8988T (cell line): ENCODE data around the gene NFIC.
A peak's percentile ranks its signal among the peaks of the same experiment; 100 is the strongest.

Experiments used
- DNase-seq: peaks from one replicate; pipeline ENCODE4 v3.0.0; 2011

The NFIC gene

DNA sequence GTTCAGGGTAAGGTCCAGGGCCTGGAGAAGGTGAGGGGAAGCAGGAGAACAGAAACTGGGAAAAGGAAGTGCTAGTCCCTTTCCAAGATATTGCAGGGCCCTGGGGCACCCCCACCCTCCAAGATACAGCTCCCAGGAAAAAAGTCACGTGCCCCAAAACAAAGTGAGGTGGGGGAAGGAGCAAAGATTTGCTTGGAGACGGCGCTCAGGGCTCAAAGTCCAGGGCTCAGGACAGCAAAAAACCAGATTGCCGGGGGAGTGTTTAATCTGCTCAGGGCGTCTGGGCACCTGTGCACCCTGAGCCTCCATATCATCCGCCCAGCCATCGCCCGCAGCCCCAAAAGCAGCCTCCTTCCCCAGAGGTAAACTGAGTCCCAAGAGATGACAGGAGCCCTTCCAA, 107.6 kb downstream of the NFIC start:
- DNase-seq: no peak

DNA sequence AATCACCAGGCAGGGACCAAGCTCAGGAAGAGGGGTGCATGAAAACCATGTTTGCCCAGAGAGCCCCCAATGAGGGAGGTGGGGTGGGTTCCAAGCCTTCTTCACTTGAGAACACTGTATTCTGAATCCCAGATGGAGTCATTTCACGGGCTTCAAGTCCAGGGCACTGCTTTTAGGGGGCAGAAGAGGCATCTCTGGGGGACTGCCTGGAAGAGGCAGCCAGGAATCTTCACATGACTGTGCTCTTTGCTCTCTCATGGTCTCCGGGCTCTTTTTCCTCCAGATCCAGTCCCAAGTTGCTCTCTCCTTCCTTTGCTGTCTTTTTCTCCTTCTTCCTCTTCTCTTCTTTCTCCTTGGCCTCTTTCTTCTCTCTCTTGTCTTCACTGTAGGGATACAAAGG, 108.2 kb downstream of the NFIC start:
- DNase-seq: no peak

DNA sequence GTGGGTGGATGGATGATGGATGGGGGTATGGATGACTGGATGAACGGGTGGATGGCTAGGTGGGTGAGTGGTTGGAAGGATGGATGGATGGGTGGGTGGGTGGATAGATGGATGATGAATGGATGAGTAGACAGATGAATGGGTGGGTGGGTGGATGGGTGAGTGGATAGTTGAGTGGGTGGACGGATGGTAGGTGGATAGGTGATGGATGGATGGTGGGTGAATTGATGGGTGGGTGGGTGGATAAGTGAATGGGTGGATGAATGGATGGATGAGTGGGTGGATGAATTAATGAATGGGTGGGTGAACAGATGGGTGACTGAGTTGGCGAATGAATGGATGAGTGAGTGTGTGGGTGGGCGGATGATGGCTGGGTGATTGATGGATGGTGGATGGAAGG, 109.1 kb downstream of the NFIC start:
- no peak for DNase-seq

DNA sequence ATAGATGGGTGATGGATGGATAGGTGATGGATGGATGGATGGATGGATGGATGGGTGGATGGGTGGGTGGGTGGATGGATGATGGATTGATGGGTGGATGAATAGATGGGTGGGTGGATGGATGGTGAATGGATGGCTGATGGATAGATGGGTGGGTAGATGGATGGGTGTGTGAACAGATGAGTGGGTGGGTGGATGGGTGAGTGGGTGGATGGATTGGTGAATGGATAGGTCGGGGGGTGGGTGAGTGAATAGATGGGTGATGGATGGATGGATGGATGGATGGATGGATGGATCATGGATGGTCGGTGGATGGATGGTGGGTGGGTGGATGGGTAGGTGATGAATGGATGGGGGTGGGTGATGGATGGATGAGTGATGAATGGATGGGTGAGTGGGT, 110.4 kb downstream of the NFIC start:
- no peak for DNase-seq

DNA sequence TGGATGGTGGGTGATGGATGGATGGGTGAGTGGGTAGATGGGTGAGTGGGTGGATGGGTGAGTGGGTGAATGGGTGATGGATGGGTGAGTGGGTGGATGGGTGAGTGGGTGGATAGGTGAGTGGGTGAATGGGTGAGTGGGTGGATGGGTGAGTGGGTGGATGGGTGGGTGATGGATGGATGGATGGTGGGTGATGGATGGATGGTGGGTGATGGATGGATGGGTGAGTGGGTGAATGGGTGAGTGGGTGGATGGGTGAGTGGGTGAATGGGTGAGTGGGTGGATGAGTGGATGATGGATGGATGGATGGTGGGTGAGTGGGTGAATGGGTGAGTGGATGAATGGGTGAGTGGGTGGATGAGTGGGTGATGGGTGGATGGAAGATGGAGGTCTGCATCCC, 111.1 kb downstream of the NFIC start:
- no peak for DNase-seq

DNA sequence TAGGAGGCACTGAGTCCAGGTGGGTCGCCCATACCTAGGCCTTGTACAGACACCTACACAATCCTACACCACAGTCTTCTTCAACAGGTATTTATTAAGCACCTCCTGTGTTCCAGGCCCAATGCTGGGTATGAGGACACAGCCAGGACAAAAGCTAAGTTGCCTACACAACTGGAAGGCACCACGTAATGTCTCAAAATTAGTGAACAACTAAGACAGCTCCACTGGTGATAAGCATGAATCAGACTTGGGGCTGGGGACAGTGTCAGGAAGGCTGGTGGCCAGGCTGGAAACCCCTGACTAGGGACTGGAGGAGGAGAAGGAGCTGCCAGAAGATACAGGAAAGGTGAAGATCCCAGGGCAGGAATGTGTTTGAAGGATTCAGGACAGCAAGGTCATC, 111.6 kb downstream of the NFIC start:
- peak; percentile 4 for DNase-seq

DNA sequence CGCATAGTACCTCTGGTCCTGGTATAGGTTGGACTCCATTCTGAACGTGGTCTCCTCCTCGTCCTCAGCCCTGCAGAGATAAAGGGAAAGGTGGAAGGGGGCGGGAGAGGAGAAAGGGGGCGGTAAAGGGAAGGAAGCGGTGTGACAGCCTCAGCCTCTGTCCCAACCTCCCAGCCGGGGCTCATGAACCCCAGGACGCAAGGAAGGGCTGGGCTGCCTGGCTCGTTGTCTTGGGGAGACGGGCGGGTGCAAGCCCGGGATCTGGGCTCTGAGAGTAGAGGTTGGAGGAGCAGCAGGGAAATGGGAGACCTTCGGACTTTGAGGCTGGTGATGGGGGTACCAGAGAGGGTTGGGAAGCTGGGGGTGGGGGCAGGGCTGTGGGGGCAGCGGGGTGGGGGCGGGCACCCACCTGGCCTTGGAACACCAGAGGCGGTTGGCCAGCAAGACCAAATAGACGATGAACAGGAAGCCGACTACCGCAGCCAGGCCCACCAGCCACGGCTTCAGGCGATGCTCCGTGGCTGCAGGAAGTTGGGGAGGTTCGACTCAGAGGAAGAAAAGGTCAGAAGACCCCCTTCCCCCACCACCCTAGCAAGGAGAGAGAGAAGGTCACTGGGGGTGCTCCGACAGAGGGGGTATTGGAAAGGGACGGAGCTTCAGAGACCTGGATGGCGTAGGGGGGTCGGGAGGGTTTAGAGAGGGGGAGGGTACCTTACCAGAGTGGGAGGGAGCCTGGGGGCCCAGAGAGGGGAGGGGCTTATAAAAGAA, 112.2 kb downstream of the NFIC start:
- no peak for DNase-seq

DNA sequence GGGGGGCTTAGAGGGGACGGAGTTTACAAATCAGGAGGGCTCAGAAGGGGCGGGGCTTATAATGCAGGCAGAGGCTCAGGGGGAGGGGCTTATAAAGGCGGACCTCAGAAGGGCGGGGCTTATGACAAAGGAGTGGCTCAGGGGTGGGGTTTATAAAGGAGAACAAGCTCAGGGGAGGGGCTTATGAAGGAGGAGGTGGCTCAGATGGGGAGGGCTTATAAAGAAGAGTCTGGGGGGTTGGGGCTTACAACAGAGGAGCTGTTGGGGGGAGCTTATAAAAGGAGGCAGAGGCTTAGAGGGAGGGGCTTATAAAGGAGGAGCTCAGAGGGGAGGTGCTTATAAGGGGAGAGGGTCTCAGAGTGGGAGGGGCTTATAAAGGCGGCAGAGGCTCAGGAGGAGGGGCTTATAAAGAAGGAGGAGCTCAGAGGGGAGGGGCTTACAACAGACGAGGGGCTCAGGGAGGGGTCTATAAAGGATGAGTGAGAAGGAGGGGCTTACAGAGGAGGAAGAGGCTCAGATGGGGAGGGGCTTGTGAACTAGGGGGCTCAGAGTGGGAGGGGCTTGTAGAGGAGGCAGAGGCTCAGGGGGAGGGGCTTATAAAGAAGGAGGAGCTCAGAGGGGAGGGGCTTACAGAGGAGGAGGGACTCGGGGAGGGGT, 112.9 kb downstream of the NFIC start:
- DNase-seq: peak; percentile 19

DNA sequence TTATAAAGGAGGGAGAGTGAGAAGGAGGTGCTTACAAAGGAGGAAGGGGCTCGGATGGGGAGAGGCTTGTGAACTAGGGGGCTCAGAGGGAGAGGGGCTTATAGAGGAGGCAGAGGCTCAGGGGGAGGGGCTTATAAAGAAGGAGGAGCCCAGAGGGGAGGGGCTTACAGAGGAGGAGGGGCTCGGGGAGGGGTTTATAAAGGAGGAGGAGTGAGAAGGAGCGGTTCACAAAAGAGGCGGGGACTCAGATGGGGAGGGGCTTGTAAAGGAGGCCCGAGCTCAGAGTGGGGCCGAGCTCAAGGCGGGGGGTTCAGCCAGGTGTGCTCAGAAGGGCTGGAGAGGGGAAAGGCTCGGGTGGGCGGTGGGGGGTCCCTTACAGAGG, 113.4 kb downstream of the NFIC start:
- peak; percentile 36 for DNase-seq

DNA sequence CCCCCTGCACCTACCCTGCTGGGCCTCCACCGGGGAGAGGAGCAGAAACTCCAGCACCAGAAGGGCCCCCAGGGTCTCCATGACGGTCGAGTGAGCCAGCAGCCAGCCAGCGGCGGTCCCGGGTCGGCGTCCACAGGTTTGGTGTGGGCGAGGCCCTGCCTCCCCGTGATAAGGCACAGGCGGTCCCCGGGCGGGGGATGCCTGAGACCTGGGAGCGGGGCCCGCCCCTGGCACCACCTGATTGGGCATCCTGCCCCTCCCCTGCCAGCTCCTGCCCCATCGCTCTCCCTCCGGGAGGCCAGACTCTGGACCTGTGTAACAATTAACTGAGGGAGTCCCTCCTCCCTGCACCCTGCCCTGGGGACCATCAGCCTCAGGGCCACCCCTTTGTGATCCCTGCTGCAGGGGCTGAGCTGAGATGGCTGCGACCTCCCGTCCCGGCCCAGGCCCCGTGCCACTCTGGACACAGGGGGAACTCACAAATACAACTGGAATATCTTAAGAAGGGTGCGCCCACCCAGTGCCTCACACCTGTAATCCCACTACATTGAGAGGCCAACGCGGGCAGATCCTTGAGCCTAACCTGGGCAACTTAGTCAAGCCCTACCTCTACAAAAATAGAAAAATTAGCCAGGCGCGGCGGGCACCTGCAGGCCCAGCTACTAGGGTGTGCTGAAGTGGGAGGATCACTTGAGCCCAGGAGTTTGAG, 114.2 kb downstream of the NFIC start, which contains the start of gene SMIM24:
TSS of gene SMIM24 (minus strand) at position 143 of the 709 bp plus-strand sequence. CDS start at position 81, 62 bp downstream.
- DNase-seq: no peak

DNA sequence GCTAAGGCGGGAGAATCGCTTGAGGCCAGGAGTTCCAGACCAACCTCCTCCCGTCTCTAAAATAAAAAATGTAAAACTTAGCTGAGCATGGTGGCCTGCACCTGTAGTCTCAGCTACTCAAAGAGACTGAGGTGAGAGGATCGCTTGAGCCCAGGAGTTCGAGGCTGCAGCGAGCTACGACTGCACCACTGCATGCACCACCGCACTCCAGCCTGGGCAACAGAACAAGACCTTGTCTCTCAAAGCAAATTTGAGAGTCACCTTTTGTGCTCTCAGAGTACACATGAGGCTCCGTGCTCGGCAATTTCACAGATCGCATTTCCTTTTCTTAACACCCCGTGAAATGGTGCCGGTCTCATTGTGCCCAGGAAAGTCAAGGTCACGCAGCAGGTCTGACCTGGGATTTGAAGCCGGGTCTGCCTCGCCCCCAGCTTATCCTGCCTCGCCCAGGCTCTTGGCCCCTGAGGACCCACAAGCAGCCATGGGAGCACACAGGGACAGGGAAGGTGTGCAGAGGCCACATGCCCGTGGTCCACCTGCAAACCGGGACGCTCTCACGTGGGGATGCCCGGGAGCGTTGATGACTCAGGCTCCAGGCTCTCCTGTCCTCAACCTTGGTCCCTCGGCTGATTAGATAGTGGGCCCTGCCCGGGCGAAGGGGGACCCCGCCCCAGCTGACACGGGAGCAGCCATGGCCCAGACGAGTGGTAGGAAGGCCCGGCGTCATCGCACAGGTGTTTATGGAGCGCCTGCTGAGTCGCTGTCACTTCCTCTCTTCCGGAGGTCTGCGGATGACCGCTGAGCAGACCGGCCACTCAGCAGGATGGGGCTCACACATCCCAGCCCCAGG, 115.1 kb downstream of the NFIC start:
- DNase-seq: no peak

DNA sequence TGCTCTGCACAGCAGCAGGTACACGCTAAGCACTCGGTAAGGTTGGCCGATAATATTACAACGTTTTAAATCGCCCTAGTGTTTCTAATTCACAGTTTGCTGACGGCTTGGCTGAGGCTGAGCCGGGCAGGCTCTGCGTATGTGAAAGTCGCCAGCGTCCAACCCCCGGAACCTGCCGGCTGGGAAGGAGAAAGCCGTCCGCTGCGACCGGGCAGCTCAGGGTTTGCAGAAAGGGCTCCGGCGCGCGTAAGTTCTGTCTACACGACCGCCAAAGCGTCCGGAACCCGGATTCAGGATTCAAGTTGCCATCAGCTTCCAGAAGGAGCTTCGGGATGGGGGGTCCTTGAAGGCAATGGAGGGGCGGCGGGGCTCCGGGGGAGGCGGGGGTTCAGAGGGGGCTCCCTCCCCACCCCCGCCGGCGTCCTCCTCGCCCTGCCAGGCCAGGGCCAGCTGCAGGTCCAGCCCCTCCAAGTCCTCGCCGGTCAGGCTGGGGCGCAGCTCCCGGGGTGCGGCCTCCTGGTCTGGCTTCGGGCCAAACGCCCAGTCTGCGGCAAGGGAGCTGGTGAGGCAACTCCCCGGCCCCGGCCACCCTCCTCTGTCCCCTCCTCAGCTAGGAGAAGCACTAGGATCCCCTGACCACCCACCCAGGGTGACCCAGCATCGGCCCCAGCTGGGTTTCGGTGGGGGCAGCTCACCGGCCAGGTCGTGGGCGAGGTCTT, 116.3 kb downstream of the NFIC start:
- DNase-seq: no peak

DNA sequence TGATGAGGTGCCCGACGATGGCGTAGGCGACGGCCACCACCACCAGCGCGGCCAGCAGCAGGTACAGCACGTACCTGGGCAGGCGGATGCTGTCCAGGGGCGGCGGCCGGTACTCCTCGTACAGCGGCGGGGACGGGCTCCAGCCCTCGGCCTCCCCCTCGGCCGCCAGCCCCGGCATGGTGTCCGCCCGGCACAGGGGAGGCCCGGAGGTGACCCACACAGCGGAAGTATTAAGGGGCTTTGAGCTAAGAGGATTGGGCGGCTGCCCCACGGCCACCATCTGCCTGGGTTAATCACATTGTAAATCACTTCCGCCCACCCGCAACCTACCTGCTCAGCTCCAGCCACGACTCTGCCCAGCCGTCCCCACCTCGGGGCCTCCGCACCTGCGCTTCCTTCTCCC, 116.8 kb downstream of the NFIC start, which contains the start of gene SMIM44:
TSS of gene SMIM44 (minus strand) at position 216 of the 403 bp plus-strand sequence. CDS start at position 178, 38 bp downstream.
- no peak for DNase-seq

DNA sequence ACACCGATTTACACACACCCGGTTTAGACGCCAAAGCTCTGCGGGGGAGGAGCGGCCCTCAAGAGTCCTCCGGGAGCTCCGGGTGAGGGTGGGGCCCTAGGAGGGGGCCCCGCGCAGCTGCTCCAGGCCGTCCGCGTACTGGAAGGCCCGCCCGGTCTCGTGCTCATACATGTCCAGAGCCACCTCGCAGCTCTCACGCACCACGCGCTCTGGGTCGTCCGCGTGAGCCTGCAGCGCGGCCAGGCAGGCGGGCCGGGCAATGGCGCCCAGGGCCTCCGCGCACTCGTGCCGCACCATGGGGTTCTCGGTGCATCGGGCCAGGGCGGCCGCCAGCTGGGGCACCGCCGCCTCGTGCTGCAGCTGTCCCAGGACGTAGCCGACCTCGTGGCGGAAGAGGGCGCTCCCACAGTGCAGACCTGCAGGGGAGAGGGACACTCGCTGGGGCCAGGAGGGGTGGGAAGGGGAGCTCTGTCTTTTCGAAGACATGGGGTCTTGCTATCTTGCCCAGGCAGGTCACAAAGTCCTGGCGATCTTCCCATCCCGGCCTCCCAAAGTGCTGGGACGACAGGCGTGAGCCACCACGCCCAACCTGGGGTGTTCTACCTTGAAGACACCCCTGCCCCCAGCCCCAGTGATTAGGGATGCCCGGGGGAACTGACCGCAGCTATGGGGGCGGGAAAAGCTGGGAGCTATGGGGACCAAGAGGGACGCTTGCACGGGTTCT, 125.2 kb downstream of the NFIC start:
- DNase-seq: no peak

DNA sequence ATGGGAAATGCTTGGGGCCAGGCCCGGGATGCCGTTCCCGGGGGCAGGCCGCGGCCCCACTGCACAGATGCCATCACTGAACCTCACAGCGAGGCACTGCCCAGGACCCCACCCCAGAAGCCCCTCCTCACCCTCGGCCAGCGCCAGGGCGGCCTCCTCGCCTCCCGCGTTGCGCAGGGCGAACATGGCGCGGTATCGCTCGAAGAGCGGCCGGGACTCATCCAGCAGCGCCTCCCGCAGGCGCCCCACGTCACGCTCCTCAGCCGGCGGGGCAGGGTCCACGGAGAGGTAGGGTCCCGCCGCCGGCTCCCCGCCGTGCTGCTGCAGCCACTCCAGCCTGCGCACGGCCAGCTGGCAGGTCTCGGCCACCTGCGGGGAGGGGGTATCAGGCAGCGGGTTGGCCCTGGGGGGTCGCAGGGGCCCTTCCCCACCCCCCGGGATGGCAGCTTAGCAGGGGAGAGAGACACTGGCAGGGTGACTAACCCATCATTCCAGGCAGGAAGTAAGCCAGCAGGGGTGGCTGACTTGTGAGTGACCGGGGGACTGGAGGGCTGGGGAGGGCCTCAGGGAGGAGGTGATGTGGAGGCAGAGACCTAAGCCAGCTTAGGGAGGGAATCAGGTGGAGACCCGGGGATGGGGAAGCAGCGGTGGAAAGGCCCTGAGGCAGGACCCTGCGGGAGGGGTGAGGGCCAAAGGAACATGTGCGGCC, 125.9 kb downstream of the NFIC start:
- no peak for DNase-seq

DNA sequence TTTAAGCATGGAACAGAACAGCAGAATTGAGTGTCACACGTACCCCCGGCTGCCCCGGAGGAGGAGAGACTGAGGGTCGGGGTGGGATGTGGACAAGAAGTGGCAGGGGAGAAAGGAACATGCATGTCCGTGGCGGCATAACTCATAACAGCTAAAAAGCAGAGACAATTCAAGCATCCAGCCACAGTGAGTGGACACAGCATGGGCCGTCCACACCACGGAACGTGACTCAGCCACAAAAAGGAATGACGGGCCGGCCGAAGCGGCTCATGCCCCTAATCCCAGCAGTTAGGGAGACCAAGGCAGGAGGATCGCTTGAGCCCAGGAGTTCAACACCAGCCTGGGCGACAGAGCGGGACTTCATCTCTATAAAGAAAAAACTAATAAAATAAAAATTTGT, 126.5 kb downstream of the NFIC start:
- no peak for DNase-seq

DNA sequence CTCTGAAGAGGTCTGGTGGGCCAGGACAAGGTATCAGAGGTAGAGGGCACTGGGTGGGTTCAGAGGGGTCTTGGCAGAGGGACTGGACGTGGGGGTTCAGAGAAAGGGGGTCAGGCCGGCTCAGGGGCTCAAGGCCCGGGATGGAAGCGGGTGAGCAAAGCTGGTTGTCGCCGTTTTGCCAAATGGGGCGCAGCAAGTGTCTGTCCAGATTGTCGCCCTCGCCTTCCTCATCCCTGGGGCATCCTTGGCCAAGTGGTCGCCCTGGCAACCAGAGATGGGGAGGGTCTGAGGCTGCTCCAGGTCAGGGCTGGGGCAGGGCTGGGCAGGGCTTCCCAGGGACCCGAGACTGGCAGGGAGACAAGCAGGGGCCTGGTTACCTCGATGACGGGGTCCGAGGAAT, 127.3 kb downstream of the NFIC start:
- DNase-seq: no peak

DNA sequence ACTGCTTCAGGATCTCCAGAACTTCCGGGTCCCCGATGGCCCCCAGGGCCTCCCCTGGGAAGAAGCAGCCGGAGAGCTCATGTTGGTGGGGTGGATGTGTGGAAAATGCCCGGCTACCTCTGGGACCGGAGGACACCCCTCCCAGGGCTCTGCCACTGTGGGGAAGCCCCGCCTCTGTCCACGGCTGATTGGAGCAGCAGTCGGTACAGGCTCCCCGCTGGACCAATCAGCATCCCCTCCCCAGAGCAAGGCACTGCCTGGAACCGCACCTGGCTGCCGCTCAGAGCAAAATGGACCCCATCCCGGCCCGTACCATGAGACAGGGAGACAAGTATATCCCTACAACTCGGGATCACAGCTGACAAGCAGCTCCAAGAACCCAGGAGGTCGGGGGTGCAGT, 127.7 kb downstream of the NFIC start:
- DNase-seq: peak; percentile 97

DNA sequence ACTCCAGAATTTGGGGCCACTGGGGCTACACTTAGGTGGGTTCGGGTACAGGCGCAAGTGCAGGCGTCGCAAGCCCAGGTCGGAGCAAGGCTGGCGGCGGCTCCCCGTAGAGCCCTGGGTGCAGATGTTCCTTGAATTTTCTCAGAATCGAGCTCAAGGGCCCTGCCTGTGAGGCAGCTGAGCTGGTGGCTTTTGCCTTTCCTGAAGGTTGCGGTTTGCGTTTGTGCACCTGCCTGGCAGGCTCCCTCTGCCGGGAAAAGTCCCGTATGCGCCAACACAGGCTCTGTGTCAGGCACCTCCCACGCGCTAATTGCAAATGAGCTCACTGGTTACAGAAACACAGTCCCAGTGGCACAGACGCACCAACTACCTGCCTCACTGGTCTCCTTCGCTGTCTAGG, 128.2 kb downstream of the NFIC start:
- no peak for DNase-seq

DNA sequence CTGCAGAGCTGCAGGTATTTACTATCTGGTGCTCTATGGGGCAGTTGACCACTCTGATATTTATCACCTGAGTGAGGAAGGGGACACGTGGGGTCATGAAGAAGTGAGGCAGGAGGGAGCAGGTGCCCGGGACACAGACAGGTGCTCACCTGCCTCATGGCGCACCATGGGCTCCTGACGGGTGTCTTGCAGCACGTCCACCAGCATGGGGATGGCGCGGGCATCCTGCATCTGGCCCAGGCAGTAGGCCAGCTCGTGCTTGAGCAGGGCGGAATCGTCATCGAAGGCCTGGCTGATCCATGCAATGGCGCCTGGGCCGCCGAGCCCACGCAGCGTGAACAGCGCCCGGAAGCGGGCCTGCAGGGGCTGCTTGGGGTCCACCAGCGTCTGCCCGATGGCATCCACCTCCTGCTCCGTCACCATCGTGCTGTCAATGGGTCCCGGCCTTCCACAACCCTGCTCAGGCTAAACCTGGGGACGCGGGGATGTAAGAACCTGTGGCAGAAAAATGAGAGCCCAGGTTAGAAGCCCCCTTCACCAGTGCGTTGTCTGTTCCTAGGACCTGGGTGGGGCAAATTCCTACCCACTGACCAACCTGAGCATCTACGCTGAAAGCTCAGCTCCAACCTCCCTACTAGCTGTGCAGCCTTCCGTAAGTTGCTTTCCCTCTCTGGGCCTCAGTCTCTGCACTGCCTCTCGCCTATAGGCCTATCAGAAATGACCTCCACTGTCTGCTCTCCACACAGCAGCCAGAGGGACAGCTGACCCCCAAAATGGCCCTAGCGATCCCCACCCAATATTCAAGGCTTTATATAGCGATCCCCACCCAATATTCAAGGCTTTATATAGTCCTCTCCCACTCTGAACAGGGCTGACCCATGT, 130.2 kb downstream of the NFIC start:
- no peak for DNase-seq
